ENCODE measurements around the gene UNK. TPM values are rescaled to one million over a fixed set of nuclear protein-coding genes. Genes with fewer than 3 reads are reported as not detected.

The UNK gene
- total and polyA plus RNA-seq, 9 of the 15 experiments (the other 6 are each of a cell fraction or from before 2014, with no cell fraction given): 12.8 to 38.6 (median 24.8) TPM

DNA sequence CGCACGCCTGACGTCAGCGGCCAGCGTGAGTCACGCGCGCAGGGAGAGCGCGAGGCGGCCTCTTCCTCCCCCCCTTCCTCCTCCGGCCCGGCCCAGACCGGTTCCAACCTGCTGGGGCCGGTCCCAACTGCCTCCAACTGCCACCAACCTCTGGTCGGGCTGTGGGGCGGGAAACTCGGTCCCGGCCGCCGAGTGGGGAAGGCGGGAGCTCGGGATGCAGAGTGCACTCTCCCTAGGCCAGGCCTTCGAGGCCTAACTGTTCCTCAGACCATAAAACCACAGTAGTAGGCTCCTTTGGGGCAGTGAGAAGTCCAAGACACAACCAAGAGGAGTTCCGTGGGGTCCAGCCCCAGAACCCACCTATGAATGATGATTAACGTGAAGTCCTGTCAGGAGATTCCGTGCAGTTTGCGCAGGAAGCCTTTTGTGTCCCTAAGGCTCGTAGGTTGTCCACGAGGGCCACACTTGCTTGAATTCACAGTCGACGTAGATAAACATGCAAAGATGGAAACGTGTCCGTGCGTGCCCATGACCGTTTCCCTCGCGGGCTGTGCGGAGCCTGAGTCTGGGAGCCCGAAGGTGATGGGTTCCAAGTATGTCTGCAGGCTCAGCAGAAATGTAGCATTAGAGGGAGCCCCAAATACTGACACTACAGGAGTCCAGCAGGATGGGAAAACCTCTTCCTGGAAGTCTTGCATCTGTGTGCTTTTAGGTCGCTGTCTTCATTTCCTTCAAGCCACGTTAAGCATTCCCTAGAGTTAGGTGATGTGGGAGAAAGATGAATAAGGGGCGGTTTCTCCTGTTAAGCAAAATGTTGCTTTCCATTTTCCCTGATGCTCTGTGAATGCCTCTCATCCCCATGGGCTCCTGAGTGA is 647 bp downstream of the UNK start (continued):
- TF ChIP-seq, protein P1, sequence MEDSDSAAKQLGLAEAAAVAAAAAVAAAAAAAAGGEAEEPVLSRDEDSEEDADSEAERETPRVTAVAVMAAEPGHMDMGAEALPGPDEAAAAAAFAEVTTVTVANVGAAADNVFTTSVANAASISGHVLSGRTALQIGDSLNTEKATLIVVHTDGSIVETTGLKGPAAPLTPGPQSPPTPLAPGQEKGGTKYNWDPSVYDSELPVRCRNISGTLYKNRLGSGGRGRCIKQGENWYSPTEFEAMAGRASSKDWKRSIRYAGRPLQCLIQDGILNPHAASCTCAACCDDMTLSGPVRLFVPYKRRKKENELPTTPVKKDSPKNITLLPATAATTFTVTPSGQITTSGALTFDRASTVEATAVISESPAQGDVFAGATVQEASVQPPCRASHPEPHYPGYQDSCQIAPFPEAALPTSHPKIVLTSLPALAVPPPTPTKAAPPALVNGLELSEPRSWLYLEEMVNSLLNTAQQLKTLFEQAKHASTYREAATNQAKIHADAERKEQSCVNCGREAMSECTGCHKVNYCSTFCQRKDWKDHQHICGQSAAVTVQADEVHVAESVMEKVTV (CRISPR knock-in tag; IDR thresholded peaks at IDR 0.05): peak; percentile 24; the same call in 1 of the 2 replicates
- peak; percentile 22; the same call in 1 of the 2 replicates for TF ChIP-seq FOXP1 (CRISPR knock-in tag; IDR thresholded peaks at IDR 0.05)
- TF ChIP-seq ZNF263 (CRISPR knock-in tag; IDR thresholded peaks at IDR 0.05; ENCODE audit: borderline replicate concordance): peak; percentile 79; the same call in 1 of the 2 replicates
- TF ChIP-seq HDAC8 (tag; IDR thresholded peaks at IDR 0.05): peak; percentile 98
- TF ChIP-seq ELF2 (CRISPR knock-in tag; IDR thresholded peaks at IDR 0.05): 0 out of 2 replicates have a peak, but pooled peaks have one; percentile 61
- peak; percentile 84 for TF ChIP-seq ZBTB17 (CRISPR knock-in tag; IDR thresholded peaks at IDR 0.05)
- TF ChIP-seq, protein P2, sequence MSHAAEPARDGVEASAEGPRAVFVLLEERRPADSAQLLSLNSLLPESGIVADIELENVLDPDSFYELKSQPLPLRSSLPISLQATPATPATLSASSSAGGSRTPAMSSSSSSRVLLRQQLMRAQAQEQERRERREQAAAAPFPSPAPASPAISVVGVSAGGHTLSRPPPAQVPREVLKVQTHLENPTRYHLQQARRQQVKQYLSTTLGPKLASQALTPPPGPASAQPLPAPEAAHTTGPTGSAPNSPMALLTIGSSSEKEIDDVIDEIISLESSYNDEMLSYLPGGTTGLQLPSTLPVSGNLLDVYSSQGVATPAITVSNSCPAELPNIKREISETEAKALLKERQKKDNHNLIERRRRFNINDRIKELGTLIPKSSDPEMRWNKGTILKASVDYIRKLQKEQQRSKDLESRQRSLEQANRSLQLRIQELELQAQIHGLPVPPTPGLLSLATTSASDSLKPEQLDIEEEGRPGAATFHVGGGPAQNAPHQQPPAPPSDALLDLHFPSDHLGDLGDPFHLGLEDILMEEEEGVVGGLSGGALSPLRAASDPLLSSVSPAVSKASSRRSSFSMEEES (CRISPR knock-in tag; IDR thresholded peaks at IDR 0.05): peak; percentile 44; the same call in 1 of the 2 replicates
- TF ChIP-seq KDM2B (CRISPR knock-in tag; IDR thresholded peaks at IDR 0.05): 0 out of 2 replicates have a peak, but pooled peaks have one; percentile 16
- TF ChIP-seq, protein P3, sequence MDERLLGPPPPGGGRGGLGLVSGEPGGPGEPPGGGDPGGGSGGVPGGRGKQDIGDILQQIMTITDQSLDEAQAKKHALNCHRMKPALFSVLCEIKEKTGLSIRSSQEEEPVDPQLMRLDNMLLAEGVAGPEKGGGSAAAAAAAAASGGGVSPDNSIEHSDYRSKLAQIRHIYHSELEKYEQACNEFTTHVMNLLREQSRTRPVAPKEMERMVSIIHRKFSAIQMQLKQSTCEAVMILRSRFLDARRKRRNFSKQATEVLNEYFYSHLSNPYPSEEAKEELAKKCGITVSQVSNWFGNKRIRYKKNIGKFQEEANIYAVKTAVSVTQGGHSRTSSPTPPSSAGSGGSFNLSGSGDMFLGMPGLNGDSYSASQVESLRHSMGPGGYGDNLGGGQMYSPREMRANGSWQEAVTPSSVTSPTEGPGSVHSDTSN (CRISPR knock-in tag; IDR thresholded peaks at IDR 0.05; ENCODE audit: low read depth): no peak
- TF ChIP-seq, protein P3 (tag; conservative IDR thresholded peaks at IDR 0.05; ENCODE audit: low read depth): 0 out of 2 replicates have a peak, but pooled peaks have one; percentile 45
- TF ChIP-seq ZNF766 (CRISPR knock-in tag; conservative IDR thresholded peaks at IDR 0.05): peak; percentile 20
- no peak for TF ChIP-seq TCF7L2 (IDR thresholded peaks at IDR 0.05; ENCODE audit: low read depth, low read length)
- peak; percentile 66; the same call in 1 of the 2 replicates for TF ChIP-seq GTF2F1 (IDR thresholded peaks at IDR 0.05; ENCODE audit: low read depth, low read length)
- TF ChIP-seq, protein P4, sequence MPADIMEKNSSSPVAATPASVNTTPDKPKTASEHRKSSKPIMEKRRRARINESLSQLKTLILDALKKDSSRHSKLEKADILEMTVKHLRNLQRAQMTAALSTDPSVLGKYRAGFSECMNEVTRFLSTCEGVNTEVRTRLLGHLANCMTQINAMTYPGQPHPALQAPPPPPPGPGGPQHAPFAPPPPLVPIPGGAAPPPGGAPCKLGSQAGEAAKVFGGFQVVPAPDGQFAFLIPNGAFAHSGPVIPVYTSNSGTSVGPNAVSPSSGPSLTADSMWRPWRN (IDR thresholded peaks at IDR 0.05; ENCODE audit: low read depth): peak; percentile 78
- TF ChIP-seq TEAD4 (IDR thresholded peaks at IDR 0.05; ENCODE audit: low read length): no peak; the same call in none of the 2 replicates
- TF ChIP-seq TEAD4 (CRISPR knock-in tag; IDR thresholded peaks at IDR 0.05; ENCODE audit: borderline replicate concordance): no peak
- TF ChIP-seq, protein P5, sequence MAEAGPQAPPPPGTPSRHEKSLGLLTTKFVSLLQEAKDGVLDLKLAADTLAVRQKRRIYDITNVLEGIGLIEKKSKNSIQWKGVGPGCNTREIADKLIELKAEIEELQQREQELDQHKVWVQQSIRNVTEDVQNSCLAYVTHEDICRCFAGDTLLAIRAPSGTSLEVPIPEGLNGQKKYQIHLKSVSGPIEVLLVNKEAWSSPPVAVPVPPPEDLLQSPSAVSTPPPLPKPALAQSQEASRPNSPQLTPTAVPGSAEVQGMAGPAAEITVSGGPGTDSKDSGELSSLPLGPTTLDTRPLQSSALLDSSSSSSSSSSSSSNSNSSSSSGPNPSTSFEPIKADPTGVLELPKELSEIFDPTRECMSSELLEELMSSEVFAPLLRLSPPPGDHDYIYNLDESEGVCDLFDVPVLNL (CRISPR knock-in tag; IDR thresholded peaks at IDR 0.05; ENCODE audit: low read depth): no peak; the same call in 1 of the 2 replicates
- peak; percentile 75 for TF ChIP-seq ZNF316 (IDR thresholded peaks at IDR 0.05)
- no peak for TF ChIP-seq CBX5 (IDR thresholded peaks at IDR 0.05; ENCODE audit: borderline replicate concordance, low read depth)
- TF ChIP-seq ZC3H8 (IDR thresholded peaks at IDR 0.05): no peak
